Heart left ventricle (tissue), 16 donors: ENCODE measurements around the gene ARRDC1. TPM values are rescaled to one million over a fixed set of nuclear protein-coding genes. Genes with fewer than 3 reads are reported as not detected.

Experiments
- ATAC-seq, 4 donors: fragments of 200-7000 bp; cut with Tn5 transposase; one replicate each; pipeline ENCODE4 v1.9.1; 2020 to 2022; ENCODE audit warnings: moderate library complexity in 4 of 4, mild to moderate bottlenecking in 3 of 4, moderate number of reproducible peaks in 1 of 4
- DNase-seq, 5 donors: peaks; one replicate each; pipeline ENCODE4 v3.0.0-alpha.2; 2020
- H3K27ac ChIP-seq, 12 donors: fragments of 200-600 bp; sonication (generic) in 4 of 12; one replicate each; pipeline versions ENCODE4 v1.5.0 to v1.8.0; 2016 to 2022; ENCODE audit warnings: mild to moderate bottlenecking in 2 of 12
- H3K27me3 ChIP-seq, 9 donors: fragments of 200-600 bp; sonication (generic) in 2 of 9; one replicate each; pipeline versions ENCODE4 v1.5.1 to v1.8.0; 2016 to 2022; ENCODE audit warnings: mild to moderate bottlenecking in 3 of 9
- H3K36me3 ChIP-seq, 9 donors: fragments of 200-600 bp; sonication (generic) in 2 of 9; one replicate each; pipeline versions ENCODE4 v1.5.0 to v1.8.0; 2018 to 2022; ENCODE audit warnings: mild to moderate bottlenecking in 2 of 9
- H3K4me1 ChIP-seq, 12 donors: fragments of 200-600 bp; sonication (generic) in 4 of 12; one replicate each; pipeline versions ENCODE4 v1.5.0 to v1.8.0; 2016 to 2022; ENCODE audit warnings: mild to moderate bottlenecking in 3 of 12
- H3K4me3 ChIP-seq, 12 donors: fragments of 200-600 bp; sonication (generic) in 4 of 12; one replicate each; pipeline versions ENCODE4 v1.5.0 to v1.8.0; 2017 to 2022; ENCODE audit warnings: mild to moderate bottlenecking in 9 of 12, moderate library complexity in 4 of 12
- H3K9me3 ChIP-seq, 12 donors: fragments of 200-600 bp; sonication (generic) in 4 of 12; one replicate each; pipeline versions ENCODE4 v1.5.0 to v1.8.0; 2016 to 2022; ENCODE audit warnings: mild to moderate bottlenecking in 1 of 12
- CTCF ChIP-seq, 12 donors: fragments of 200-600 bp; sonication (generic) in 4 of 12; IDR thresholded peaks; one replicate each; pipeline versions ENCODE4 v1.5.0 to v1.8.0; 2018 to 2022; ENCODE audit warnings: antibody characterized with exemption in 12 of 12, mild to moderate bottlenecking in 5 of 12
- POLR2A ChIP-seq, 2 donors: fragments of 450-650 bp; IDR thresholded peaks; one replicate each; pipeline ENCODE4 v1.6.1; 2017; ENCODE audit warnings: antibody characterized with exemption in 2 of 2, mild to moderate bottlenecking in 2 of 2, moderate library complexity in 2 of 2
- WGBS, 4 donors: extraction: QIAGEN DNeasy Blood & Tissue Kit in 2 of 4; methylation state at CpG; one replicate each; pipeline versions ENCODE4 v1.1.5 to v1.1.7; 2013 to 2018; 5-methylcytosine and 5-hydroxymethylcytosine counted together
- intact Hi-C, 10 donors: fragments of 100-400 bp; cut with DNase I; formaldehyde crosslinking; loops; one replicate each; pipeline versions ENCODE4 v1.11.1 to v1.14.2; 2022
- polyA plus RNA-seq, 2 donors: library from polyadenylated mRNA; stranded (reverse); fragments of 200-250 nt; gene quantifications; one replicate each; pipeline ENCODE4 v1.2.3, GENCODE V29; 2013
- total RNA-seq, 9 donors: library from RNA; depleted of rRNA in 2 of 9; stranded (reverse); fragments of >200 nt in 2 of 9; fragmentation: NEBNext Ultra II Directional in 3 of 9; extraction: Animal tissue kit (Norgen Biotek cat#: 25700) in 3 of 9; gene quantifications; one replicate each; pipeline versions ENCODE4 v1.1.0 to v1.2.4, GENCODE V29; 2016 to 2023
- donor health status: ischemic (EF 13 %, LVEDD 7.1; RV severe dilation, severe dysfunction).
- donor health status: healthy with polysubstance abuse.
- donor health status: DM: no; HTN: yes; CAD: no.
- donor health status: DM: no; HTN: no; CAD: no.
- donor health status: ischemic (EF 25% LVEDD 6.9; RV normal size, moderate dysfunction).
- donor health status: ischemic (EF 25% LVEDD 5.7; RV mildly dilated, moderate dysfunction).
- donor health status: healthy.
- donor health status: DM: yes; HTN: yes; CAD: no.
- donor health status: ischemic (EF 35%, LVEDD 5.7; RV mildly dilated, moderate dysfunction).
- donor health status: nonischemic (EF 11% LVEDD 7.7; RV severe dilation, severe dysfunction).
- donor health status: DM: yes; HTN: yes; CAD: no.
- donor health status: PGD.
- donor health status: ischemic (EF 29% LVEDD 5.4; RV normal size, mild dysfunction).
- donor health status: nonischemic (EF 23%, LVEDD 6.1; RV moderate dilation, normal function).

ARRDC1 gene
- total and polyA plus RNA-seq, 11 donors: 14.1 to 43.6 (median 23.2) TPM

- Histone ChIP-seq H3K36me3 (peaks cover 0 to 42% (median 20%) of the 10 kb centered on the region in 9 donors), H3K9me3 (no peaks in the 10 kb centered on the region), H3K4me1 (peaks cover 0 to 33% (median 1%) of the 10 kb centered on the region in 12 donors), H3K4me3 (no peak overlapping the region), H3K27me3 (no peaks in the 10 kb centered on the region), H3K27ac (no peak overlapping the region)
- TF ChIP-seq CTCF (IDR thresholded peaks at IDR 0.05): no peak
- TF ChIP-seq POLR2A (IDR thresholded peaks at IDR 0.05): no peak
- intact Hi-C loops: no loop called here
- no peak for ATAC-seq
- no peak for DNase-seq
- 75 to 91% (median 84%) methylated on average over 2 of the region's 2 CpGs for WGBS, 4 donors
Measured at GRCh38 chr9:137648396-137648795, 42.9 kb downstream of the ARRDC1 start.

- Histone ChIP-seq H3K4me3 (no peak overlapping the region), H3K27ac (no peak overlapping the region), H3K27me3 (no peaks in the 10 kb centered on the region), H3K4me1 (peaks cover 0 to 28% (median 1%) of the 10 kb centered on the region in 12 donors), H3K9me3 (no peaks in the 10 kb centered on the region), H3K36me3 (peaks cover 0 to 40% (median 20%) of the 10 kb centered on the region in 9 donors)
- intact Hi-C loops: no loop called here
- 66 to 78% (median 71%) methylated on average over 9 of the region's 9 CpGs for WGBS, 4 donors
- no peak for DNase-seq
- TF ChIP-seq POLR2A (IDR thresholded peaks at IDR 0.05) (no peak), CTCF (IDR thresholded peaks at IDR 0.05) (no peak)
- ATAC-seq: peak in 2 of 4 donors; percentile 23 to 54
Measured at GRCh38 chr9:137649553-137649952, 44.1 kb downstream of the ARRDC1 start.

GRCh38 chr9:137650259-137650658 is 44.8 kb downstream of the ARRDC1 start:
- peaks cover 0 to 28% (median 1%) of the 10 kb centered on the region in 12 donors for H3K4me1 ChIP-seq
- H3K27me3 ChIP-seq: no peaks in the 10 kb centered on the region
- ATAC-seq: no peak
- no peaks in the 10 kb centered on the region for H3K9me3 ChIP-seq
- TF ChIP-seq CTCF (IDR thresholded peaks at IDR 0.05) (no peak), POLR2A (IDR thresholded peaks at IDR 0.05) (no peak)
- WGBS, 4 donors: 92 to 97% (median 95%) methylated on average over 2 of the region's 2 CpGs
- peaks cover 0 to 44% (median 23%) of the 10 kb centered on the region in 9 donors for H3K36me3 ChIP-seq
- no peak overlapping the region for H3K27ac ChIP-seq
- intact Hi-C loops: no loop called here
- DNase-seq: no peak
- no peak overlapping the region for H3K4me3 ChIP-seq

GRCh38 chr9:137650779-137651178 is 45.3 kb downstream of the ARRDC1 start:
- no peaks in the 10 kb centered on the region for H3K27me3 ChIP-seq
- ATAC-seq (no peak), DNase-seq (no peak)
- H3K36me3 ChIP-seq: peaks cover 0 to 49% (median 28%) of the 10 kb centered on the region in 9 donors
- TF ChIP-seq POLR2A (IDR thresholded peaks at IDR 0.05) (no peak), CTCF (IDR thresholded peaks at IDR 0.05) (no peak)
- H3K4me3 ChIP-seq: no peak overlapping the region
- intact Hi-C loops: no loop called here
- peaks cover 0 to 28% (median 1%) of the 10 kb centered on the region in 12 donors for H3K4me1 ChIP-seq
- no peaks in the 10 kb centered on the region for H3K9me3 ChIP-seq
- 92 to 97% (median 94%) methylated on average over 7 of the region's 7 CpGs for WGBS, 4 donors
- no peak overlapping the region for H3K27ac ChIP-seq
